Middle frontal gyrus (tissue), 1 donor: ENCODE measurements around the gene TCF7L2.

ENCODE experiments used
- DNase-seq: peaks from one replicate; pipeline ENCODE4 v3.0.0-alpha.2; 2015; ENCODE audit warnings: low spot score; ENCODE audit errors: extremely low spot score

Gene TCF7L2

GRCh38 chr10:113020838-113021237 lies 70.8 kb downstream of the TCF7L2 start:
- no peak for DNase-seq

- DNase-seq, result peak; percentile 11
Observed at GRCh38 chr10:113021268-113022040, 71.4 kb downstream of the TCF7L2 start.

GRCh38 chr10:113022265-113022664 lies 72.2 kb downstream of the TCF7L2 start:
- no peak for DNase-seq

- no peak for DNase-seq
Observed at GRCh38 chr10:113023017-113023416, 73.0 kb downstream of the TCF7L2 start.

GRCh38 chr10:113024930-113025329 lies 74.9 kb downstream of the TCF7L2 start:
- no peak for DNase-seq

- no peak for DNase-seq
Observed at GRCh38 chr10:113025487-113025886, 75.4 kb downstream of the TCF7L2 start.

GRCh38 chr10:113026679-113027078 lies 76.6 kb downstream of the TCF7L2 start:
- DNase-seq, result no peak

- DNase-seq, result no peak
Observed at GRCh38 chr10:113027230-113027573, 77.2 kb downstream of the TCF7L2 start.

GRCh38 chr10:113027574-113028455 lies 77.8 kb downstream of the TCF7L2 start:
- DNase-seq, result no peak

- no peak for DNase-seq
Observed at GRCh38 chr10:113028456-113029440, 78.7 kb downstream of the TCF7L2 start.

GRCh38 chr10:113030453-113030852 lies 80.4 kb downstream of the TCF7L2 start:
- DNase-seq, result no peak

GRCh38 chr10:113031147-113031546 lies 81.1 kb downstream of the TCF7L2 start:
- no peak for DNase-seq

GRCh38 chr10:113033991-113034390 lies 83.9 kb downstream of the TCF7L2 start:
- DNase-seq, result no peak

- DNase-seq, result no peak
Observed at GRCh38 chr10:113035732-113036312, 85.8 kb downstream of the TCF7L2 start.

- no peak for DNase-seq
Observed at GRCh38 chr10:113036619-113037018, 86.6 kb downstream of the TCF7L2 start.

- DNase-seq, result no peak
Observed at GRCh38 chr10:113037218-113037617, 87.2 kb downstream of the TCF7L2 start.

GRCh38 chr10:113038183-113038582 lies 88.1 kb downstream of the TCF7L2 start:
- DNase-seq, result no peak

- no peak for DNase-seq
Observed at GRCh38 chr10:113038985-113039384, 88.9 kb downstream of the TCF7L2 start.

GRCh38 chr10:113041324-113041723 lies 91.3 kb downstream of the TCF7L2 start:
- DNase-seq, result no peak

GRCh38 chr10:113041841-113042750 lies 92.0 kb downstream of the TCF7L2 start:
- no peak for DNase-seq
